Ramos (cell line): ENCODE measurements around the gene BPIFB2.
"Not testable (repeated sequence)": the region's sequence is repeated elsewhere in the genome, so short reads cannot be mapped to it uniquely, and the experiment has no call there.

Source experiments
- in situ Hi-C: fragments of 300-500 bp; cut with MboI; formaldehyde crosslinking; loops from one replicate; pipeline ENCODE4 v1.14.3; 2022; ENCODE audit warnings: low sequenced_read_pairs; ENCODE audit not compliant: unreplicated experiment

Gene BPIFB2

DNA sequence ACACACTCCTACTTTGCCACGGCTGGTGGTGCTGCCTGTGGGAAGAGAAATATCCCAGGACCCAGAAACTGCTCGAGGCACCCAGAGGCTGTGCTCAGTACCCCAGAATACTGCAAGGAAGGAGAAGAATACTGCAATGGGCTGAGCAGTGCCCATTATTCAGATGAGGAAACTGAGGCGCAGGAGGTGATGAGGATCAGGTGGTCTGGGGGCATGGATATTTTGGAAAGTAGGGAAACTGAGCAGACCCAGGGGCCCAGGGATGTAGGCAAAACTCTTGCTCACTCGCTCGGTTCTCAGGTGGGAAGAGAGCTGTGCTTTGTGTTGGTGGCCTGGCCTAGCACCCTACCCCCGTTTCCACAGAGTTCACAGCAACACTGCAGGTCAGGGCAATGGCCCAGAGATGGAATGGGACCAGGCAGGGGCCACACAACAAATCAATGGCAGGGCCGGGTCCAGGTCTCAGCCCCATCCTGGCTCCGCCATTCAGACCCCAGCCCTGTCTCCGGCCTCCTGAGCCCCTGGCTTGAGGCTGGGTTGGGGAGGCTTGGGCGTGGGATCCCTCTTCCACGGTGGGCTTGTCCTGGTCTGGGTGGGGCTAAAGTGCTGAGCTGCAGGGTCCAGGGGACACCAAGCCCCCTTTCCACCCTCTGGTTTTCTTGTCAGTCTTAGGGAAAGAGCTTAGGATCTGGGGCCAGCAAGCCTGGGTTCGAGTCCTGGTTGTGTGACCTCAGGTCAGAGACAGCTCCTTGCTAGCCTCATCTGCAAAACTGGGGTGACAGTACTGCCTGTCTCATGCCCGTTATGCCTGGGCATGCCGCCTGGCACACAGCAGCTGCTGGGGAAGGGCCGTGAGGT is 37.2 kb upstream of the BPIFB2 start:
- in situ Hi-C loops: no loop called here

GRCh38 chr20:32970973-32971300 is 36.6 kb upstream of the BPIFB2 start:
- in situ Hi-C loops: no loop called here

- in situ Hi-C loops: no loop called here
Observed at GRCh38 chr20:32971703-32972161, 35.8 kb upstream of the BPIFB2 start.

DNA sequence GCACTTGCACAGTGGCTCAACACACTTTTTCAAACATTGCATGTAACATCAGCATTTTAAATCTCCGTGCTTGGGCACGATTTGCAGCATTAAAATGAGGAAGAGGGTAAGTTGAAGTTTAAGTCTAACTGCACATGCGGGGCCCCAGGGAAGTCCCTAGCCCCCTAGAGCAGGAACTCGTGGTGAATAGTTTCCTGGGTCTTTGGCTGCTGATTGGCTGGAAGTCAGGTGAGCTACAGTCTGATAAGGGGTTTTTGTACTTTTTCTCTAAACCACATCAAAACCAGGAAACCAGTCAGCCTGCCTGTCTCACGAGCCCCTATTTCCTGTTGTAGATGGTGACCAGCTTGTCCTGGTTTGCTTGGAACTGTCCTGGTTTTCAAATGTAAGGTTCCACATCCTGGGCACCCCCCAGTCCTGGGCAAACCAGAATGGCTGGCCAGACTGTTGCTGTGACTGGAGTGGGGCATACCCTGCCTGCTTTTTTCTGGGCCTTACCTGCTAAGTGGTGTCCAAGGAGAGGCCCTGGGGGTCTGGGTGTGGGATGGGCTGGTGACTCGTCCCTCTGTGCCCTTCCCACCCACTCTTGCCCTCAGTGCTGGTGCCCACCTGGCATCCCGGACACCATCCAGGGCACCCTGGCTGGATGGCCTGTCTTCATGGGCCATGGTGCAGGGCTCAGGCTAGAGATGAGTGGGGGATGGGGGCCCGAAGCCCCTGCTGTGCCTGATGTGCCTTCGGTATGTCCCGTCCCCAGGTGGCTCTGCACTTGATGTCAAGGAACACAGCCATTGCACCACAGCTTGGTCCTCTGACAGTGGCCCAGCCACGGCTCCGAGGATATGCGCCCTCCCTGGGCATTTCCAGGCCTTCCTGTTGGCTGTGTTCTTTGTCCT is 35.1 kb upstream of the BPIFB2 start:
- in situ Hi-C loops: no loop called here

DNA sequence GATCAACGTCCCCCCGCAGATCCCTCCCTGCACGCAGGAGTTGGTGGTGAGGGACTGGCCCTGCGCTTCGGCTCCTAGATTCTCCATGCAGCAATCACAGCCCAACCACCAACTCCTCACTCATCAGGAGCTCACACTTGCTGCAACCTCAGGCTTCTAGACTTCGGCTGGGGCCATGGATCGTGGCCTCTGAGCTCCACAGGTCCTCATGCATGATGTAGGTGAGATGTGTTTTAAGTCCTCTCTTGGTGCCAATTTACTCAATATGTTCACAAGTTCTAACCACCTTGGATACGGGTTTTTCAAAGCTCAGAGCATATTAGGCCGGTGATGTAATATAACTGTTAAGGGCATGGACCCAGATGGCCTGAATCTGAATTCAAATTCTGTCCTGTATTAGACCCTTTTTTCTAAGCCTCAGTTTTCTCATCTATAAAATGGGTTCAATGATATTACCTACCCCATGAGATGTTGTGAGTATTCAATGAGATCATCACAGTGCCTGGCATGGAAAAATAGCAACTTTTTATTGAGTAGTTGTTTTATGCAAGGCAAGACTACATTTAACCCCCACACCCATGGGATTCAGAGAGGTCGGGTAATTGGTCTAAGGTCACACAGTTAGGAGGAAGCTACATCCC is 34.3 kb upstream of the BPIFB2 start:
- in situ Hi-C loops: no loop called here

- in situ Hi-C loops: not testable (repeated sequence)
Observed at GRCh38 chr20:32974204-32975064, 33.1 kb upstream of the BPIFB2 start.

DNA sequence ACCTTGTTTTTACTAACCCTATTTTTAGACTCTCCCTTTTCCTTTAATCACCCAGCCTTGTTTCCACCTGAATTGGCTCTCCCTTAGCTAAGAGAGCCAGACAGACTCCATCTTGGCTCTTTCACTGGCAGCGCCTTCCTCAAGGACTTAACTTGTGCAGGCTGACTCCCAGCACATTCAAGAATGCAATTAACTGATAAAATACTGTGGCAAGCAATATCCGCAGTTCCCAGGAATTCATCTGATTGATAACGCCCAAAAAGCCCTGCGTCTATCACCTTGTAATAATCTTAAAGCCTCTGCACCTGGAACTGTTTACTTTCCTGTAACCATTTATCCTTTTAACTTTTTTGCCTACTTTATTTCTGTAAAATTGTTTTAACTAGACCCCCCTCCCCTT is 32.4 kb upstream of the BPIFB2 start:
- in situ Hi-C loops: not testable (repeated sequence)

GRCh38 chr20:32975698-32976674 is 31.5 kb upstream of the BPIFB2 start:
- in situ Hi-C loops: no loop called here

DNA sequence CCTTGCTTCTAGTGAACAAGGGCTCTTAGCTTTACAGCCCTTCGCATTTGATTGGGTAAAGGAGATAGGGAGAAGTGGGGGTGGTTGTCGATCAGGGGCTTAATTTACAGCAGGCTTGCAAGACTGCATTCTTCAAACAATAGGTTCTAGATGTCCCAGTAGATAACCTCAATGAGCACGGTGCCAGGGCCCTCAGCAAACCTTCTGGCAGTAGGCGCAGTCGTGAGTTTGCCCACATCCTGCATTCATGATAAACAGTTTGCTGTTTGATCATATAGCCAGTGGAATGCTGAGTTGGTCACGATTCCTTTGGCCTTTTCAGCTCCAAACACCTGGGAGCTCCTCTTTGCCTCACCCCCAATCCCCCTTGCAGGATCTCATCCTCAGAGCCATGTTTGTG is 30.8 kb upstream of the BPIFB2 start:
- in situ Hi-C loops: no loop called here

DNA sequence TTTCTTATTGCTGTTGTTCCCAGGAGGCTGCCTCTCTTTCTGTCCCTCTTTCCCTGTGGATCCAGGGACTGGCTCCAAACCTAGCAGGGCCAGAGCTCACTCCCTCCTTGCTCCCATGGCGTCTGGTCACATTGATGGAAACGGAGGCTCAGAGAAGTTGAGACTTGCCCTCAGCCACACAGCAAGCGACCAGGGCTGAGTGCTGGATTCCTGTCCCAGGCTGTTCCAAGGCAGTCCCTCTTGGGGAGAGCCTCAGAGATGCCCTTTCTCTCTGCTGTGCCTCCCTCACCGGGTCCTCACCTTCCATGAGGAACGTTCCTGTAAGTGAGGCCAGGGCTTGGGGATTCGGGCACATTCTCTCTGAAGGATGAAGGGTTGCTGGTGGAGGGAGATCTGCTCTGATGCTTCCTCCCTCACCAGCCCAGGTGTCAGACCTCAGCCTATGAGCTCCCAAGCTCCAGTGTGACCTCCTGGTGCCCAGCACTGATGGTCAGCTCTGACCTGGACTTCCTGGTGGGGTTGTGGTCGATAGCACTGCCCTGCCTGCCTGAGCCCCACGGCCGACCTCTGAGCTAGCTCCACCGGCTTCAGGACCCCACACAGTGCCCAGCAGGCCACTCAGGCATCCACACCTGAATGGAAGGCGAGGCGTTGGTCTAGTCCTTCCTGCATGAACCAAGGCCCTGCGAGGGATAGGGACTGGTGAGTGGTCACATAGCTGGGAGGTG is 30.1 kb upstream of the BPIFB2 start:
- in situ Hi-C loops: no loop called here

DNA sequence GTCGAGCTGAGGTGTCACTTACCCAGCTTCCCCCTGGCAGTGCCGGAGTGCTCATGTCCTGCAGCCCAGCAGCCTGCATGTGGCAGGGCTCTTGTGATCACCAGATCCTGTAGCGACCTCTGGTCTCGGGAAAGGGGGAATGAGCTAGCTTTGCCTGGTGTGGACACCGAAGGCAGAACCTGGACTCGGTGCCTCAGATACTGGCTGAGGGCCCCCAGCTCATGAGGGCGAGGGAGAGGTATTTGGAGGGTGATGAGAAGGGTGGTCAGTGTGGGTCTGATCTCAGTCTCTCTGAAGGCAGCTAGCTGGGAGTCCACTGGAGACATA is 29.5 kb upstream of the BPIFB2 start:
- in situ Hi-C loops: no loop called here

DNA sequence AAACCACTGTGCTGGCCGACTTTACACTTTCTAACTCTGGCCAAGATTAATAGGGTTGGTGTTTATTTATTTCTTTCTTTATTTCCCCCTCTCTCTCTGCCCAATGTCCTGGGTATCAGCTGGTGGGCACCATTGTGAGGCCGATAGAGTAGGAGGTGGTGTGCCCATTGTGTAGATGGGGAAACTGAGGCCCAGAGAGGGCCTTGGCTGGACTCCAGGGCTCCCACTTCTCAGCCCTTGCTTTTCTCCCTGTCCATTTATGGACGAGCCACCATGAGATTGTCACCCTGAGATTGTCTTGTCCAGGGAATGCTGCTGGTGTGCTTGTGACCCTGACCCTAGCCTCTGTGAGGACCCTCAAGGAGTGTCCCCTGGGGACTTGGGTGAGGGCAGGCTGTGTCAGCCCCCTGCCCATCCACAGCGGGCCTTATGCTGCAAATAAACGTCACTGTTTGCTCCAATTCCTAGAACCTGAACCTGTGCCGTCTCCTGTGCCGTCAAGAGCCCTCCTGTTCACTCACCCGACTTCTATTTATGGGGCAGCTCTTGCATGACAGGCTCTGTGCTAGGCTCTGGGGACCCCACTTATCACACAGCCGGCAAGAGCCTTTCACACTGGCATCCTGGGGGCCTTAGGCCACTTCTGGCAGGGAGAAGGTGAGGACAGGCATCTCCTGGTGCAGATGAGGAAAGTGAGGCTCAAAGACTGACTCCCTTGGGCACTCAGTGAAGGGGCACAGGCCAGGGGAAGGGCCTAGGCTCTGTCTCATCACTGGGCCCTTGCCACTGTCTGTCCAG is 28.1 kb upstream of the BPIFB2 start:
- in situ Hi-C loops: no loop called here

DNA sequence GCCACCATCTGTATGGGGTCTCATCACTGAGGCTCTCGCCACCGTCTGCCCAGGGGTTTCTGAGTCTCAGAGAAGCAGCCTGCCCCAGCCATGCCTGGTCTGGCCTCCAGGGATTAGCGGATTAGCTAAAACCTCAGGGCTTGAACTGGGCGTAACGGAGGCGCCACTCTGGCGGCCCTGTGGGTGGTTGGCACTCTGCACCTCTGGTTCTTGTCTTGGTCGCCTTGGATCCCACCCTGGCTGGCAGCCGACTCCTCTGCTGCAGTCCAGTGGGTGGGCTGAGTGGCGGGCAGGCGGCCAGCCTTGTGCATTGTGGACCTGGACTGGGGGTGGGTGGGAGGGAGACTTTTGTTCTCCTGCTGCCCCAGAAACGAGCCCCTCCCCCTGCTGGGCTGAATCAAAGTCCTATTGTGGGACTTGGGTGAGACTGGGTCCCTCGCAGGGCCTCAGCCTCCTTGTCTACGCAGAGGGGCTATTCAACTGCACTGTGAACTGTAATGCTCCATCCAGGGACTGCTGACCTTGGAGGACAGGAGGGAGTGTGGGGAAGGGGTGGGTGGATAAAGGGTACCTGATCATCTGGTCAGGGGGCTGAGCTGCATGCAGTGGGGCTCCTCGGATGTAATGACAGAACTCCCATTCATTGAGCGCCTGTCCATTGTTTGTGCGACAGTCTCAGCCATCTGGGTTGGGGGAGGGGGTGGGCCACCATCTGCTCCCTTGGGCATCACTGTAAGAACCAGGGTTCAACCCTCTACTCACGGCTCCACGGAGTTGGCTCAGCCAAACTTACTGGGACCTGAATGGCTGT is 27.2 kb upstream of the BPIFB2 start:
- in situ Hi-C loops: no loop called here

DNA sequence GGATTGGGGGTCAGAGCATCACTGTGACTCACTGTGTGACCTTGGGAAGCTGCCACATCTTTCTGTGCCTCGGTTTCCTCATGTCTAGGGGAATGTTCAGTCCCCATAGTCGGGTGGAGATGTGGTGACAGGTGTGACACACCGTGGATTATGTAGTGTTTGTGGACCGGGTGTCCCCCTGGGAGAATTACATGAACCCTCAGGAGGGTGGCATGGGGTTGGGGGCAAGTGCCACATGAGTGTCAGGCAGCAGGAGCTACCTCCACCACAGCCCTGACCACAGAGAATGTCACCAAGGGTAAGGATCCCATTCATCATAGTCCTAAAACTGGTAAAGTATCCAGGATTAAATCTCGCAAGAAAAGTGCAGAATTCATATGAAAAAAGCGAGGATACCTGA is 26.5 kb upstream of the BPIFB2 start:
- in situ Hi-C loops: no loop called here

- in situ Hi-C loops: no loop called here
Observed at GRCh38 chr20:32982617-32983458, 24.7 kb upstream of the BPIFB2 start.
